ENCODE measurements around the gene MAN1C1. TPM values are rescaled to one million over a fixed set of nuclear protein-coding genes. Genes with fewer than 3 reads are reported as not detected.

The MAN1C1 gene
- total RNA-seq, 1 donor from 2014 or later = 16.7 TPM

GRCh38 chr1:25701030-25701785, 84.6 kb downstream of the MAN1C1 start:
- intact Hi-C loops (cut with DNase I) = no loop called here
- no peak for DNase-seq (ENCODE audit: low spot score)

GRCh38 chr1:25702101-25702775, 85.6 kb downstream of the MAN1C1 start:
- no peak for DNase-seq (ENCODE audit: low spot score)
- intact Hi-C loops (cut with DNase I) = no loop called here

GRCh38 chr1:25703041-25703440, 86.5 kb downstream of the MAN1C1 start:
- DNase-seq (ENCODE audit: low spot score) = no peak
- intact Hi-C loops (cut with DNase I) = no loop called here

- intact Hi-C loops (cut with DNase I) = no loop called here
- peak; percentile 41 for DNase-seq (ENCODE audit: low spot score)
Observed at GRCh38 chr1:25703671-25704266, 87.2 kb downstream of the MAN1C1 start.

GRCh38 chr1:25704267-25704691, 87.7 kb downstream of the MAN1C1 start:
- peak; percentile 76 for DNase-seq (ENCODE audit: low spot score)
- intact Hi-C loops (cut with DNase I) = no loop called here

- intact Hi-C loops (cut with DNase I) = loop anchor here (2.0 kb wide), 1 partner anchor 21 kb away; no protein-coding TSS in a partner anchor
- peak; percentile 15 for DNase-seq (ENCODE audit: low spot score)
Observed at GRCh38 chr1:25705699-25706098, 89.1 kb downstream of the MAN1C1 start.

- DNase-seq (ENCODE audit: low spot score) = peak; percentile 61
- intact Hi-C loops (cut with DNase I) = loop anchor here (2.0 kb wide), 1 partner anchor 20 kb away; no protein-coding TSS in a partner anchor
Observed at GRCh38 chr1:25706146-25707089, 89.8 kb downstream of the MAN1C1 start.

- intact Hi-C loops (cut with DNase I) = loop anchor here (2.0 kb wide), 1 partner anchor 19 kb away; no protein-coding TSS in a partner anchor
Observed at GRCh38 chr1:25707280-25708016, 90.9 kb downstream of the MAN1C1 start.

GRCh38 chr1:25710583-25711347, 94.2 kb downstream of the MAN1C1 start:
- peak; percentile 29 for DNase-seq (ENCODE audit: low spot score)
- intact Hi-C loops (cut with DNase I) = no loop called here

More at GRCh38 chr1:25707280-25708016, 90.9 kb downstream of the MAN1C1 start:
- DNase-seq (ENCODE audit: low spot score) = peak; percentile 17

GRCh38 chr1:25711555-25712298, 95.1 kb downstream of the MAN1C1 start:
- peak; percentile 80 for DNase-seq (ENCODE audit: low spot score)
- intact Hi-C loops (cut with DNase I) = no loop called here

GRCh38 chr1:25712299-25712970, 95.8 kb downstream of the MAN1C1 start:
- intact Hi-C loops (cut with DNase I) = no loop called here
- peak; percentile 57 for DNase-seq (ENCODE audit: low spot score)

GRCh38 chr1:25713961-25714360, 97.4 kb downstream of the MAN1C1 start:
- intact Hi-C loops (cut with DNase I) = no loop called here
- DNase-seq (ENCODE audit: low spot score) = no peak

GRCh38 chr1:25714372-25714931, 97.9 kb downstream of the MAN1C1 start:
- DNase-seq (ENCODE audit: low spot score) = no peak
- intact Hi-C loops (cut with DNase I) = no loop called here

GRCh38 chr1:25715888-25716287, 99.3 kb downstream of the MAN1C1 start:
- intact Hi-C loops (cut with DNase I) = no loop called here
- peak; percentile 20 for DNase-seq (ENCODE audit: low spot score)

- DNase-seq (ENCODE audit: low spot score) = peak; percentile 31
Observed at GRCh38 chr1:25716320-25716719, 99.7 kb downstream of the MAN1C1 start.

GRCh38 chr1:25718732-25719131, 102.1 kb downstream of the MAN1C1 start:
- intact Hi-C loops (cut with DNase I) = no loop called here
- no peak for DNase-seq (ENCODE audit: low spot score)

More at GRCh38 chr1:25716320-25716719, 99.7 kb downstream of the MAN1C1 start:
- intact Hi-C loops (cut with DNase I) = no loop called here
